GM18519 (cell line): Measurements from ENCODE around the gene MARCHF3.
A peak's percentile ranks its signal among the peaks of the same experiment; 100 is the strongest.
"Not testable (repeated sequence)": the region's sequence is repeated elsewhere in the genome, so short reads cannot be mapped to it uniquely, and the experiment has no call there.

Experiments used
- ATAC-seq: cut with Tn5 transposase; IDR thresholded peaks from one replicate; pipeline ENCODE4 v1.9.1; 2021; ENCODE audit warnings: mild to moderate bottlenecking, moderate library complexity; ENCODE audit not compliant: unreplicated experiment, low FRiP score

Gene MARCHF3

DNA sequence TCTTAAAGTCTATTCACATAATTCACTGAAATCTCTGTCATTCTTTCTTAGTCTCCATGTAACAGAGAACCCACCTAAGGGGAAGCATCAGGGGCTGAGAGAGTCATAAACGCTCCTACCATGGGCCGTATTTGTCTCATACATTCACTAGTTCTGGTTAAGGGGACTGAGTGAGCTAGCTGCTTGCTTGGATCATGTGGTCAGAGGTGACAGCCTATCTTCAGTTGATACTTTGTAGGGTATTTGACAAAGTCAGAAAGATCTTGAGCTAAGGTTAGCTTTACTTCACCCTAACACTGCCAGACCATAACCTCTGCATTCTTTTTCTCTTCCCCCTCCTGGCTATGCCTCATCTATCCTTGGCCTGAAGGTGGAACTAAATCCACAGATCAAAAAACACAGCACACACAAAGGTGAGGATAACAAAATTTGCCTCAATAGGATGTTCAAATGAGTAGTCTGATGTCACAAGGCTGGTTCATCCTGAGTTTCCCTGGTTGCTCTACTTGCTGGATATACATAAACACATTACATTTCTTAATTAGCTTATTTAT lies 66.5 kb downstream of the MARCHF3 start:
- ATAC-seq: no peak

DNA sequence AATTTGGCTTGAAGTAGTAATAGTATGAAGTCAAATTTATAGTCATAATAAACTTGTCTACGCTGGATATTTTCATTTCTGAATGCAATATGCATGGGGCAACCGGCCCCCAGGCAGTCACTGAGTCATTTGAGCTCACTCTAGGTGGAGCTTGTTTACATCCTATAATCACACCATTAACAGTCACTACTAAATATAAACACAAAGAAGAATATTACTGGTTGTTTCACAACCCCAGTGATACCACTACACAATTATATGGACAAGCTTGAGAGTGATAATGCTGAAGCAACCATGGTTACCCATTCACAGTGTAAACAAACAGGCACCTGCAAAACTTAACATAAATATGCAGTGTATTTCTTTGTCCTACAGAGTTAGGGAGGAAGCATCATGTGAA lies 68.7 kb downstream of the MARCHF3 start:
- peak; percentile 78 for ATAC-seq

- no peak for ATAC-seq
Measured at GRCh38 chr5:126961128-126961527, 69.2 kb downstream of the MARCHF3 start.

DNA sequence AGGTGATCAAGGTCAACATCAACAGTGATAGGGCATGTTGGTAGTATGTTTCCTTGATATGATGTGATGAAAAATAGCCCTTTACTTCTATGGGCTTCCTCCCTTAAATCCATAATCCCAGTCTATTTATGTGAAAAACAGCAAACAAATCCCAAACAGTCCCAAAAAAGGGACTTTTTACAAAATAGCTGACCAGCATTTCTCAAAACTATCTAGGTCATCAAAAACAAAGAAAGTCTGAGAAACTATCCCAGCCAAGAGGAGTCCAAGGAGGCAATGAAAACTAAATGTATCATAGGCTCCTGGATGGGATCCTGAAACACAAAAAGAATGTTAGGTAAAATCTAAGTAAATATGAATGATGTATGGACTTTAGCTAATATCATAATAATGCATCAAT lies 71.2 kb downstream of the MARCHF3 start:
- no peak for ATAC-seq

GRCh38 chr5:126956991-126957390 lies 73.4 kb downstream of the MARCHF3 start:
- ATAC-seq: no peak

DNA sequence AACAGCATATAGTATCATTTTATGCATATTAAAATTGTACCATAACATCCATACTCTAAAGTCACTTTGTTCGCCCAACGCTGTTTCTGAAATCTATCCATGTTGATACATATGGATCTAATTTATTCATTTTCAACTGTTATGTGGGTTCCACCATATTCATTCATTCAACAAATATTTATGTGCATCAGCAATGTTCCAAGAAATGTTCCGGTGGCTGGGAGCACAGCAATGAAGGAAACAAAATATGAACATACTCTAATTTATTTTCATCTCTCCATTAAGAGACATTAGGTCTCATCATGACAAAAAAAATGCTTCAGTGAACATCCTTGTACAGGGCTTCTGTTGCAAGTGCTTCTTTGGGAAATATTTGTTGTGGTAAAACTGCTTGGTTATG lies 75.4 kb downstream of the MARCHF3 start:
- no peak for ATAC-seq

DNA sequence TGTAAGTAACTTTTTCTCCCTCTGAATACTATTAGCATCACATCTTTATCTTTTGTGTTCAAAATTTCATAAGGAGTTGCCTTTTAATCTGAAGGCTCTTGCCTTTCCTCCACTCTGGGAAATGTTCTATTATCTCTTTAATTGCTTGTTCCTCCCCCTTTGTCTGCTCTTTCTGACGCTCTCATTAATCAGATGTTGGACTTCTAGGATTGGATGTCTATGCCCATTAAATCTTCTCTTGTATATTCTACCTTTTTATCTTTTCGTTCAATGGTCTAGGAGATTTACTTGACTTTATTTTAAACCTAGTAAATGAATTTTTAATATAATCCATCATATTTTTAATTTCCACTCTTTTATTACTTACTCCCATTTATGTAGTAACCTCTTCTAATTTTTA lies 76.7 kb downstream of the MARCHF3 start:
- no peak for ATAC-seq

- ATAC-seq: no peak
Measured at GRCh38 chr5:126949475-126949874, 80.9 kb downstream of the MARCHF3 start.

- ATAC-seq: no peak
Measured at GRCh38 chr5:126948453-126948852, 81.9 kb downstream of the MARCHF3 start.

- no peak for ATAC-seq
Measured at GRCh38 chr5:126948011-126948355, 82.4 kb downstream of the MARCHF3 start.

GRCh38 chr5:126947146-126948010 lies 83.0 kb downstream of the MARCHF3 start:
- peak; percentile 72 for ATAC-seq

GRCh38 chr5:126942908-126943307 lies 87.5 kb downstream of the MARCHF3 start:
- ATAC-seq: not testable (repeated sequence)

DNA sequence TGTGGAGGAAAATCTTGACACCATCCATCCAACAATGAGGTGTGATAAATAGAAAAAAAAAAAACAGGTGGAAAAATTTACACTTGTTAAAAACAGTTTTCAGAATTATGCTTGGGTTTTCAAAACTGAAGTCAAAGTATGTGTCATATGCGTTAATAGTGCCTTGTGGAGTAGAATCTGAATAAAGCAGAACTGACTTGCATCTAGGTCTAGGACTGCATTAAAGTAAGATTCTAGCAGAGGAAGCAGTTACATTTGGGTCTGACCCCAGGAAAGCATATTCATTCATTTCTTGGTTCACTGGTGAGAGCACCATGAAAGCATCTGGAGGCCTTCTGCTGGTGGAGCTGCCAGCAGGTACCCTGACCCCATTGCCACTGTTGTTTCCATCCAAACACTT lies 89.0 kb downstream of the MARCHF3 start:
- ATAC-seq: no peak

GRCh38 chr5:126939887-126940286 lies 90.5 kb downstream of the MARCHF3 start:
- no peak for ATAC-seq

GRCh38 chr5:126938466-126938865 lies 91.9 kb downstream of the MARCHF3 start:
- no peak for ATAC-seq

DNA sequence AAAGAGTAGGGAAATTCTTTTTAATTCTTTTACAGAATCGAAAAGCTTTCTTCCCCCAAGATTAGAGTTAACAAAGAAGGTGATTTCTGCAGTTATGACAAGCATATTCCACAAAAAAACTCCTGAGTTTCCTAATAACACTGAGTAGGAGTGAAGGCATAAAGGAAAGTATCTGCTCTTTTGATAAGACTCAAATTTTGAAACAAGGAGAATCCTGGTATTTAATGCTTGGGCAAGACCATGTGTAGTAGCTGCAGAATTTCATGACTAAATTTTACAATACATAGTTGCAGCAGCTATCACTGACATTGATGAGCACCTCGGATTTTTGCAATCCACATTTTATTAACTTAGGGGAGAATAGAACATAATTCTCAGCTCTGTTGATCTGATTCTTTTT lies 92.6 kb downstream of the MARCHF3 start:
- ATAC-seq: no peak

GRCh38 chr5:126936775-126937418 lies 93.5 kb downstream of the MARCHF3 start:
- no peak for ATAC-seq

- ATAC-seq: no peak
Measured at GRCh38 chr5:126931963-126932660, 98.2 kb downstream of the MARCHF3 start.

DNA sequence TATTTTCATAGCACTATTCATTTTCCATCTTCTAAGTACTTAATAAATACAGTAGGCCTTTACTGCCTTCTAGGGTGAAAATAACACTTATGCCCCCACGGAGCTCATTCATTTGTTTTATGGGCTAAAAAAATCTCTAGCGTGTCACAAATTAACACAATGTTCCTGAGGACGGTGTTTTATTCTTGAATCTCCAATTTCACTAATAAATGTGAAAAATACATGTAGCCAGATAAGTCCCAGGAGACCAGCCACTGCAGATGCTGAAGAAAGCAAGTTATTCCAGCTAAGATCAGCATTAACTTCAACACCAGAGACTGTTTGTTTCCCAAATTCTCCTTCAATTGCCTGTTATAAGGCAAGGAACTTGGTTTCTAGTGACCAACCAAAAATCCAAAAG lies 102.3 kb downstream of the MARCHF3 start:
- no peak for ATAC-seq

DNA sequence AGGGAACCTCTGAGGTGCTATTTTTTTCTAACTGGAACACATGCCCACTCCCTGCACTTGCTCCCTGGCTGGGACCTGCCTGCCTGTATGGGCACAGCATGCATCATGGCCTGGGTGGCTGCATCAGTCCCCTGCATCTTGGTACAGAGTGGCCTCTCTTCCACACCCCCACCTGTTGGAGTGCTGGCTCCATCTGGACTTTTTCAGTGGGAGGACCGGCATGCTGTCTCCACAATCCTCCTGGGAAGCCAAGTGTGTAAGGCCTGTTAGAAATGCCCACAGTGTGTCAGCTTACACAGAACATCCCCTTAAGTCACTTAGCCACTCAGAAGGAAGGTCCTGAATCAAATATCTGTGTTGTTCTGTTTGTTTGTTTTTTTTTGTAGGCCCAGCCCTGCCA lies 102.9 kb downstream of the MARCHF3 start:
- ATAC-seq: no peak

- ATAC-seq: no peak
Measured at GRCh38 chr5:126926187-126926586, 104.2 kb downstream of the MARCHF3 start.
